Mesendoderm (in vitro differentiated cells): ENCODE data around the gene AKAP6.

ENCODE experiments used
- DNase-seq: peaks from one replicate; pipeline ENCODE4 v3.0.0; 2013
- H2AK5ac ChIP-seq: 2 replicates; pipeline ENCODE4 v1.6.1; 2013; ENCODE audit warnings: low read length, inconsistent platforms
- H2BK120ac ChIP-seq: 2 replicates; pipeline ENCODE4 v1.6.1; 2013; ENCODE audit warnings: low read depth, mild to moderate bottlenecking, low read length, moderate library complexity, mixed read lengths
- H2BK15ac ChIP-seq: replicated peaks from 2 replicates; pipeline ENCODE4 v1.6.1; 2013; ENCODE audit warnings: low read depth, mild to moderate bottlenecking, moderate library complexity
- H2BK5ac ChIP-seq: 2 replicates; pipeline ENCODE4 v1.6.1; 2013; ENCODE audit warnings: low read length, inconsistent platforms
- H3K18ac ChIP-seq: 2 replicates; pipeline ENCODE4 v1.6.1; 2013; ENCODE audit warnings: mild to moderate bottlenecking, low read length, mixed read lengths
- H3K23ac ChIP-seq: one replicate; pipeline ENCODE4 v1.6.1; 2013; ENCODE audit warnings: low read length
- H3K27ac ChIP-seq: 2 replicates; pipeline ENCODE4 v1.5.1; 2013; ENCODE audit warnings: low read depth, mild to moderate bottlenecking, inconsistent platforms, low read length, moderate library complexity
- H3K27me3 ChIP-seq: 2 replicates; pipeline ENCODE4 v1.6.1; 2013; ENCODE audit warnings: low read length, control low read depth, mild to moderate bottlenecking, inconsistent platforms; ENCODE audit not compliant: insufficient read depth, poor library complexity
- H3K36me3 ChIP-seq: 2 replicates; pipeline ENCODE4 v1.6.1; 2013; ENCODE audit warnings: low read length, inconsistent platforms; ENCODE audit not compliant: control insufficient read depth, insufficient read depth
- H3K4ac ChIP-seq: one replicate; pipeline ENCODE4 v1.6.1; 2013; ENCODE audit warnings: low read depth, mild to moderate bottlenecking, low read length, moderate library complexity
- H3K4me1 ChIP-seq: 2 replicates; pipeline ENCODE4 v1.6.1; 2013; ENCODE audit warnings: low read depth, low read length, inconsistent platforms; ENCODE audit not compliant: control insufficient read depth
- H3K4me2 ChIP-seq: 2 replicates; pipeline ENCODE4 v1.6.1; 2013; ENCODE audit warnings: low read length
- H3K4me3 ChIP-seq: 2 replicates; pipeline ENCODE4 v1.5.1; 2013; ENCODE audit warnings: mild to moderate bottlenecking, low read length
- H3K56ac ChIP-seq: one replicate; pipeline ENCODE4 v1.6.1; 2013; ENCODE audit warnings: low read length
- H3K79me1 ChIP-seq: 2 replicates; pipeline ENCODE4 v1.6.1; 2013; ENCODE audit warnings: low read length, inconsistent platforms
- H3K79me2 ChIP-seq: 2 replicates; pipeline ENCODE4 v1.6.1; 2013; ENCODE audit warnings: mild to moderate bottlenecking, low read length; ENCODE audit not compliant: control insufficient read depth, insufficient read depth
- H3K9ac ChIP-seq: 2 replicates; pipeline ENCODE4 v1.6.1; 2013; ENCODE audit warnings: low read length, inconsistent platforms
- H4K5ac ChIP-seq: one replicate; pipeline ENCODE4 v1.6.1; 2013; ENCODE audit warnings: low read length
- H4K8ac ChIP-seq: one replicate; pipeline ENCODE4 v1.6.1; 2013; ENCODE audit warnings: low read depth, mild to moderate bottlenecking, control low read depth, low read length, moderate library complexity
- WGBS: extraction: QIAGEN DNeasy Blood & Tissue Kit; methylation state at CpG from one replicate; pipeline ENCODE4 v1.1.7; 2013; ENCODE audit warnings: low lambda C conversion rate, missing lambda C conversion rate; ENCODE audit not compliant: insufficient coverage; ENCODE audit errors: extremely low coverage; 5-methylcytosine and 5-hydroxymethylcytosine counted together

AKAP6 gene

DNA sequence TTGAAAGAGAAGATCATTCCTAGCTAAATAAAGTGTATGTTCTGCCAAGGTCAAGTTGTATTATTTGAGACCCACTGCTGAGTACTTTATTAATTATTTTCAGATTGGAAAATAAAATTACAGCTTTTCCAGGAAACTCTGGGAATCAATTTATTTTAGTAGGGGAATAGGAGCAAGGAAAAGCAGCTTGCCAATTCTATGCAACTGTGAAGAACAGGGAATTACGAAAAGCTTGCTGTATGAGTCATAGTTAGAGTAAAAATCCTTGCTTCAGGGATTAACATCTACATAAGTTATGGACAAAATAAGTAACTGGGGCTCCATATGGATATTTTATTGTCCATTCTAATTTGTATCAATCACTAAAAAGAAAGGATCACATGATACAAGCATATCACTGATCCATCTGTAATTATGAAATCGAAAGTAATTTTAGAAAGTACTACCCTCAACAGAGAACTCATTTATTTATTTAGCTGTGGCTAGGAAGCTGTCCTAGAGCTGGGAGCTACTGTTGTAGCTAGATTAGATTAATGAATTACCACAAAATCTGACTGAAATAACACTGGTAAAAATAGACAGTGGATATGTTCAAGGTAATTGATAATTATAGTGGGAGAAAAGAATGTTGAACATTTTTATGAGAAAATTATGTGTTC is 306.1 kb downstream of the AKAP6 start:
- Histone ChIP-seq H3K4me1 (no peaks in the 10 kb centered on the region), H3K27me3 (no peaks in the 10 kb centered on the region), H3K18ac (no peak overlapping the region), H2AK5ac (no peak overlapping the region), H3K79me1 (no peaks in the 10 kb centered on the region), H2BK120ac (no peak overlapping the region), H3K79me2 (no peaks in the 10 kb centered on the region), H3K4ac (no peak overlapping the region), H3K4me3 (no peak overlapping the region), H2BK15ac (no peak overlapping the region), H3K56ac (no peak overlapping the region), H4K5ac (no peak overlapping the region), H3K27ac (no peak overlapping the region), H3K9ac (no peak overlapping the region), H2BK5ac (no peak overlapping the region), H4K8ac (no peak overlapping the region), H3K36me3 (no peaks in the 10 kb centered on the region), H3K4me2 (no peak overlapping the region), H3K23ac (no peak overlapping the region)
- no CpG with 5 or more reads among the region's 2 CpGs for WGBS
- peak; percentile 4 for DNase-seq

DNA sequence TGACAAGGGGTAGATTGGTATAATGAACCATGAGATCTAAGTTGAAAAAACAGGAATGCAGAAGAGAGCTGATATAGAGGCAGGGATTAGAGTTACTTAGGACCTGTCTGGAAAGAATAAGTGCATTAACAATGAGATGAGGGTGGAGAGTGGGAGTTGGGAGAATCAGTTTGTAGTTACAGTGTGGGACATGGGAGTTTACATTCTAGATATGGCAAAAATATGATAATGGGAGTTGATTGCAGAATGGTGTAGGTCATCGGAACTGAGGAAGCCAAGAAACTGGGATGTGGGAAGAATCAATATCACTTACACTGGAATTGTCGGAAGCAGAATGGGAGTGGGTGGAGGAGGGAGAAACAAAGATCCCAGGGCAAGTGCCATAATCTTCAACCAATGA is 308.5 kb downstream of the AKAP6 start:
- no peaks in the 10 kb centered on the region for H3K36me3 ChIP-seq
- no peak overlapping the region for H3K18ac ChIP-seq
- no peak overlapping the region for H2BK120ac ChIP-seq
- H3K4ac ChIP-seq, result no peak overlapping the region
- H3K56ac ChIP-seq, result no peak overlapping the region
- no peak overlapping the region for H3K23ac ChIP-seq
- no peak overlapping the region for H3K27ac ChIP-seq
- H4K8ac ChIP-seq, result no peak overlapping the region
- WGBS, result no CpG with 5 or more reads among the region's 2 CpGs
- no peaks in the 10 kb centered on the region for H3K79me2 ChIP-seq
- no peak overlapping the region for H3K4me2 ChIP-seq
- H2BK5ac ChIP-seq, result no peak overlapping the region
- H3K27me3 ChIP-seq, result no peaks in the 10 kb centered on the region
- DNase-seq, result no peak
- no peaks in the 10 kb centered on the region for H3K79me1 ChIP-seq
- H2AK5ac ChIP-seq, result no peak overlapping the region
- H3K4me3 ChIP-seq, result no peak overlapping the region
- no peaks in the 10 kb centered on the region for H3K4me1 ChIP-seq
- H4K5ac ChIP-seq, result no peak overlapping the region
- no peak overlapping the region for H3K9ac ChIP-seq
- H2BK15ac ChIP-seq, result no peak overlapping the region

DNA sequence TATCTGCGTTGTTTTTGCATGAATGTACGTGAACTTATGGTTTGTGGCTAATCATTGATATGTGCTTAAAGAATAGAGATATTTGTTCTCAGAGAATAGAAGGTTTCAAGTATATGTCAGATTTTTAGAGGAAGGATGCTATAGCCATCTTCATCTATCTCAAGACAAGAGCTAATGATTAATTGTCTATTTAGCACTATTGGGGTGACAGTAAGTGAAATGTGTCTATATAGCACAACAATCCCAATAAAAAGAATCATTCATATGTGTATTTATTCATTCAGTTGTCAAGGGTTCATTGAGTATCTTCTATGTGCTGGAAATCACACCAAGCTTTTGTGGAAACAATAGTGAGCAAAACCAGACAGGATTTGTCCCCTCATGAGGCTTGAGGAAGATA is 310.1 kb downstream of the AKAP6 start:
- no peak overlapping the region for H4K8ac ChIP-seq
- no peaks in the 10 kb centered on the region for H3K4me1 ChIP-seq
- H3K18ac ChIP-seq, result no peak overlapping the region
- H4K5ac ChIP-seq, result no peak overlapping the region
- H3K4me2 ChIP-seq, result no peak overlapping the region
- no peak overlapping the region for H3K4me3 ChIP-seq
- no peaks in the 10 kb centered on the region for H3K79me1 ChIP-seq
- no peak overlapping the region for H3K23ac ChIP-seq
- H3K27ac ChIP-seq, result no peak overlapping the region
- no peak overlapping the region for H2AK5ac ChIP-seq
- WGBS, result no CpG with 5 or more reads among the region's 2 CpGs
- H3K27me3 ChIP-seq, result no peaks in the 10 kb centered on the region
- no peak overlapping the region for H3K4ac ChIP-seq
- no peaks in the 10 kb centered on the region for H3K36me3 ChIP-seq
- no peak overlapping the region for H2BK15ac ChIP-seq
- no peak overlapping the region for H3K56ac ChIP-seq
- no peak overlapping the region for H3K9ac ChIP-seq
- H2BK120ac ChIP-seq, result no peak overlapping the region
- no peak overlapping the region for H2BK5ac ChIP-seq
- H3K79me2 ChIP-seq, result no peaks in the 10 kb centered on the region
- no peak for DNase-seq

DNA sequence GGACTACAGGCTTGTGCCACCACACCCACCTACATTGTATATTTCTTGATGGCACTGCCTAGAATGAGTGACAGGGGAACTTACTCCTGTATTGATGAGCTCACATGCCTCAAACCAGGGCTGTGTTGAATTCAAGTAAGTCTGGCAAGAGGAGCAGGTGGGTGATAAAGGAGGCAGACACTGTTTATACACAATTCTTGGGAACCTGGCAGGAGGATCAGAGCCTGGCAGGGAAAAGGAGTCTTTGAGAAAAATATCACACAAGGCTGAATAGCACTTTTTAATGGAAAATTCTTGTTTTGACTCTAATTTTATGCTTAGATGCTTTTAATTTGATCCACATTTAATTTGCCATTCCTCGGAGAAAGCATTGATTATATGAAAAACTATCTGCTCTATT is 316.5 kb downstream of the AKAP6 start:
- Histone ChIP-seq H4K8ac (no peak overlapping the region), H3K56ac (no peak overlapping the region), H3K79me1 (no peaks in the 10 kb centered on the region), H2BK120ac (no peak overlapping the region), H3K4me3 (no peak overlapping the region), H2AK5ac (no peak overlapping the region), H3K27ac (no peak overlapping the region), H3K4ac (no peak overlapping the region), H2BK5ac (no peak overlapping the region), H3K4me1 (no peaks in the 10 kb centered on the region), H3K23ac (no peak overlapping the region), H3K79me2 (no peaks in the 10 kb centered on the region), H3K18ac (no peak overlapping the region), H3K4me2 (no peak overlapping the region), H2BK15ac (no peak overlapping the region), H3K27me3 (no peaks in the 10 kb centered on the region), H3K9ac (no peak overlapping the region), H4K5ac (no peak overlapping the region), H3K36me3 (no peaks in the 10 kb centered on the region)
- no peak for DNase-seq
- WGBS, result no CpG with 5 or more reads among the region's 1 CpG

DNA sequence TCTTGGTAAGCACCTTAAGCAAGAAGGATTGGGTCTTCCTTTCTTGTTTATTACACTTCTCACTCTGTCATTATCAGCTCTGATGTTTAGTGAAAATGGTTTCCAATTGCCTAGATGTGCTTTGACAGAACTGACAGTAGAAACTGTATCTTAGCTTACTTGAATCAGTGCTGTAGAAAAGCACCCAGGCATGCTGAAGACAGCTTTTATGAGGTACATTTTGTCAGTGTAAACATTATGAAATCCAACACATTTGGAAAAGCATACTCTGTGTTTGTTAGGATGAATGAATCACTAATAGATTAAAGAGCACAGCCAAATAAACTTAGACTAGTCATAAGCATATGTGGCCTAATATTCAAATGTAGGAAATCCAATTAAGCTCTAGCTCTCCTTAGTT is 319.3 kb downstream of the AKAP6 start:
- Histone ChIP-seq H3K4me2 (no peak overlapping the region), H3K27me3 (no peaks in the 10 kb centered on the region), H3K79me2 (no peaks in the 10 kb centered on the region), H3K4me1 (no peaks in the 10 kb centered on the region), H3K4me3 (no peak overlapping the region), H3K36me3 (no peaks in the 10 kb centered on the region), H3K9ac (no peak overlapping the region), H2AK5ac (no peak overlapping the region), H4K5ac (no peak overlapping the region), H2BK5ac (no peak overlapping the region), H2BK15ac (no peak overlapping the region), H3K4ac (no peak overlapping the region), H3K18ac (no peak overlapping the region), H3K27ac (no peak overlapping the region), H2BK120ac (no peak overlapping the region), H4K8ac (no peak overlapping the region), H3K56ac (no peak overlapping the region), H3K23ac (no peak overlapping the region), H3K79me1 (no peaks in the 10 kb centered on the region)
- DNase-seq, result no peak

DNA sequence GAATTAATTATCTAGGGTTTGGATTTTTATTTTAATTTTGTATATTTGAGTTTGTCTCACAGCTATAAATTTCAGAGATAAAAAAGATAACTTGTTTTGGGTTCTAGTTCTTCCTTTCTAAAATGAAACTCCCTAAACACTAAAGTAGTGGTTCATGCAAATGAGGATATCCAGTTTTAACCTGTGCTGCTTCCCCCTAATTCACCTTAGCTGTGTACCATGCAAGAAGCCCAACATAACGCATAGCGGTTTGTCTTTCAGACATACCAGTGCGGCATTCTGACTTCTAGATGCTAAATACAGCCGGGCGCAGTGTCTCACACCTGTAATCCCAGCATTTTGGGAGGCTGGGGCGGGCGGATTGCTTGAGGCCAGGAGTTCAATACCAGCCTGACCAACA is 320.9 kb downstream of the AKAP6 start:
- no peak overlapping the region for H2BK5ac ChIP-seq
- no peak overlapping the region for H2BK15ac ChIP-seq
- no peaks in the 10 kb centered on the region for H3K27me3 ChIP-seq
- no peak overlapping the region for H4K8ac ChIP-seq
- no peak overlapping the region for H3K4me3 ChIP-seq
- DNase-seq, result no peak
- H3K4me1 ChIP-seq, result no peaks in the 10 kb centered on the region
- no peak overlapping the region for H2AK5ac ChIP-seq
- H3K4ac ChIP-seq, result no peak overlapping the region
- no peak overlapping the region for H3K4me2 ChIP-seq
- H3K56ac ChIP-seq, result no peak overlapping the region
- no peak overlapping the region for H3K18ac ChIP-seq
- no peak overlapping the region for H2BK120ac ChIP-seq
- WGBS, result no CpG with 5 or more reads among the region's 7 CpGs
- H4K5ac ChIP-seq, result no peak overlapping the region
- no peaks in the 10 kb centered on the region for H3K79me1 ChIP-seq
- H3K9ac ChIP-seq, result no peak overlapping the region
- H3K79me2 ChIP-seq, result no peaks in the 10 kb centered on the region
- no peak overlapping the region for H3K23ac ChIP-seq
- no peaks in the 10 kb centered on the region for H3K36me3 ChIP-seq
- no peak overlapping the region for H3K27ac ChIP-seq
